Activated CD4-positive, alpha-beta memory T cell treated with anti-CD3 and anti-CD28 coated beads for 36 hours (primary cell): ENCODE results near the gene HAS3. TPM values are rescaled to one million over a fixed set of nuclear protein-coding genes. Genes with fewer than 3 reads are reported as not detected.
"Not testable (repeated sequence)": the region's sequence is repeated elsewhere in the genome, so short reads cannot be mapped to it uniquely, and the experiment has no call there.

Experiments used
- CTCF ChIA-PET: fragments of 350-600 bp; sonication (Branson Sonifier 250); formaldehyde crosslinking; loops from one replicate; lab custom pipeline; 2021; ENCODE audit warnings: antibody characterized with exemption, inconsistent platforms; lab: Charles Lee
- POLR2A ChIA-PET: fragments of 350-600 bp; sonication (Branson Sonifier 250); formaldehyde crosslinking; loops from one replicate; lab custom pipeline; 2021; ENCODE audit warnings: antibody characterized with exemption; lab: Charles Lee
- DNase-seq: peaks from one replicate; pipeline ENCODE4 v3.0.0-alpha.2; 2020
- H3K27ac Mint-ChIP-seq: one replicate; pipeline ENCODE4 v1.8.0; 2021; ENCODE audit warnings: mixed read lengths
- H3K27me3 Mint-ChIP-seq: one replicate; pipeline ENCODE4 v1.8.0; 2021; ENCODE audit warnings: mixed read lengths
- H3K36me3 Mint-ChIP-seq: one replicate; pipeline ENCODE4 v1.8.0; 2021; ENCODE audit warnings: mixed read lengths
- H3K4me1 Mint-ChIP-seq: one replicate; pipeline ENCODE4 v1.8.0; 2021; ENCODE audit warnings: low read depth, mixed read lengths
- H3K4me3 Mint-ChIP-seq: one replicate; pipeline ENCODE4 v1.8.0; 2021; ENCODE audit warnings: mild to moderate bottlenecking, mixed read lengths
- H3K9me3 Mint-ChIP-seq: one replicate; pipeline ENCODE4 v1.8.0; 2021; ENCODE audit warnings: mixed read lengths
- intact Hi-C: fragments of 100-400 bp; cut with micrococcal nuclease; formaldehyde crosslinking; loops from one replicate; pipeline ENCODE4 v1.15.1; 2023
- total RNA-seq, 2 experiments: library from RNA; stranded (reverse); gene quantifications; one replicate each; pipeline ENCODE4 v1.2.3, GENCODE V29; 2021

HAS3 gene, protein sequence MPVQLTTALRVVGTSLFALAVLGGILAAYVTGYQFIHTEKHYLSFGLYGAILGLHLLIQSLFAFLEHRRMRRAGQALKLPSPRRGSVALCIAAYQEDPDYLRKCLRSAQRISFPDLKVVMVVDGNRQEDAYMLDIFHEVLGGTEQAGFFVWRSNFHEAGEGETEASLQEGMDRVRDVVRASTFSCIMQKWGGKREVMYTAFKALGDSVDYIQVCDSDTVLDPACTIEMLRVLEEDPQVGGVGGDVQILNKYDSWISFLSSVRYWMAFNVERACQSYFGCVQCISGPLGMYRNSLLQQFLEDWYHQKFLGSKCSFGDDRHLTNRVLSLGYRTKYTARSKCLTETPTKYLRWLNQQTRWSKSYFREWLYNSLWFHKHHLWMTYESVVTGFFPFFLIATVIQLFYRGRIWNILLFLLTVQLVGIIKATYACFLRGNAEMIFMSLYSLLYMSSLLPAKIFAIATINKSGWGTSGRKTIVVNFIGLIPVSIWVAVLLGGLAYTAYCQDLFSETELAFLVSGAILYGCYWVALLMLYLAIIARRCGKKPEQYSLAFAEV
- under 1 TPM; 0.10 to 0.21 TPM for total RNA-seq

- H3K9me3 Mint-ChIP-seq, result no peaks in the 10 kb centered on the region
- intact Hi-C loops, result loop anchor here (5.0 to 10.0 kb wide), 2 partner anchors 201 to 258 kb away; no protein-coding TSS in a partner anchor
- H3K4me1 Mint-ChIP-seq, result peaks cover 16% of the 10 kb centered on the region
- H3K27ac Mint-ChIP-seq, result no peak within 1 kb of the TSS
- peaks cover 10% of the 10 kb centered on the region for H3K36me3 Mint-ChIP-seq
- POLR2A ChIA-PET, result interaction anchor here (0.5 to 1.1 kb wide), 3 partner anchors 9 to 13 kb away, joined by 3 to 6 read pairs (median 3); no protein-coding TSS in a partner anchor
- peak; percentile 47 for DNase-seq
- H3K27me3 Mint-ChIP-seq, result peaks cover 31% of the 10 kb centered on the region
- H3K4me3 Mint-ChIP-seq, result peak within 1 kb of the TSS; percentile 74
- CTCF ChIA-PET, result interaction anchor here (0.8 to 2.0 kb wide), 5 partner anchors 12 to 258 kb away, joined by 3 to 6 read pairs (median 4); no protein-coding TSS in a partner anchor
These were observed at the start of gene HAS3 for GRCh38 chr16:69105501-69106361. Gene HAS3 (plus strand): TSS chr16:69105653. CDS start chr16:69109396, 3,743 bp downstream.

- no peaks in the 10 kb centered on the region for H3K36me3 Mint-ChIP-seq
- H3K27me3 Mint-ChIP-seq, result no peaks in the 10 kb centered on the region
- no peaks in the 10 kb centered on the region for H3K9me3 Mint-ChIP-seq
- CTCF ChIA-PET, result interaction anchor here (1.1 kb wide), 1 partner anchor 154 kb away, joined by 3 read pairs; no protein-coding TSS in a partner anchor
- H3K4me1 Mint-ChIP-seq, result no peaks in the 10 kb centered on the region
- no peak for DNase-seq
- no peak overlapping the region for H3K4me3 Mint-ChIP-seq
- intact Hi-C loops, result no loop called here
- POLR2A ChIA-PET, result no interaction called here
- no peak overlapping the region for H3K27ac Mint-ChIP-seq
These were observed 49.5 kb upstream of the HAS3 start for GRCh38 chr16:69055980-69056379.

- CTCF ChIA-PET, result interaction anchor here (1.1 kb wide), 1 partner anchor 154 kb away, joined by 3 read pairs; no protein-coding TSS in a partner anchor
- Mint-ChIP-seq H3K27me3 (no peaks in the 10 kb centered on the region), H3K27ac (no peak overlapping the region), H3K36me3 (no peaks in the 10 kb centered on the region), H3K9me3 (no peaks in the 10 kb centered on the region), H3K4me1 (no peaks in the 10 kb centered on the region), H3K4me3 (no peak overlapping the region)
- no peak for DNase-seq
- POLR2A ChIA-PET, result no interaction called here
- intact Hi-C loops, result no loop called here
These were observed 49.0 kb upstream of the HAS3 start for GRCh38 chr16:69056421-69056820.

DNA sequence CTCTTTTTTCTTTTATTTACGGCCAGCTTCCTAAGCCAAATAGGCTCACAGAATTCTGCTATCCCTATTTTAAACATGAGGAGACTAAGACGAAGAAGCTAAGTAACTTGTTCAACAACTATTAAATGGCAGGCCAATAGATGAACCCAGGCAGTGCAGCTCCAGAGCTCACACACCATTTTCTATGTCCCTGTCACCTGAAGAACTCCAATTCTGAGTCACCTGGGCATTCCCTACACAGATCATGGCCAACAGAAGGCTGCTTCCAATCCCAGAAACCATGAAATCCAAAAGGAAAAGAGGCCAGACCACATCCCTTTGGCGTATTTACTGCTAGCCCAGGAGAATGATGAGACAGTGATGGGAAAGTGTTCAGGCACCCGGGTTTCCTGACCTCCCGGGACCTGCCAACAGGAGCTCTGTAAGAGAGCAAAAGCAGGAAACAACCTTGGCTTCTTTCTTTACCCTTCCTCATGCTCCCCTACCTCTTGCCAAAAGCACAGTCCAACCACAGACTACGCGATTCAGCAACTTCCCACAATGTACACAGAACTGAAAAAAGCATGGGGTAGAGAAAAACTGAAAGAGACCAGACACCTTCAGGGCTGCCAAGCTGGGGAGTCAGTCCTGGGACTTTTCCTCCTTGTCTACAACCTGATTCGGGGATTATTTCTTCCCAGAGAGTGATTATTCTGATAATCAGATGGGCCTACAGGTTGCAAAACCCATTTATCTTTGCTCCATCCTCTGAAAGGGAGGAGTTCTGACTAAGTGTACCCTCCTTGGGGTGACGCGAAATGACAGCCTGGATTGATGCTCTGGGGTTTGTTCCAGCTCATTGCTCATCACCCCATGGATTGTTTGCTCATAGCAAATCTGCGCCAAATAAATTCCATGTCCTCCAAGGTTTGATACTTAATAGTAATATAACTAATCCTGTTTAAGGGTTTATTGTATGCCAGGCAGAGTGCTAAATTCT, 47.8 kb upstream of the HAS3 start:
- ChIA-PET CTCF (no interaction called here), POLR2A (no interaction called here)
- H3K27me3 Mint-ChIP-seq, result no peaks in the 10 kb centered on the region
- DNase-seq, result no peak
- H3K36me3 Mint-ChIP-seq, result no peaks in the 10 kb centered on the region
- no peak overlapping the region for H3K4me3 Mint-ChIP-seq
- no peaks in the 10 kb centered on the region for H3K4me1 Mint-ChIP-seq
- intact Hi-C loops, result no loop called here
- no peaks in the 10 kb centered on the region for H3K9me3 Mint-ChIP-seq
- no peak overlapping the region for H3K27ac Mint-ChIP-seq

GRCh38 chr16:69063491-69063890, 42.0 kb upstream of the HAS3 start:
- DNase-seq, H3K4me1 Mint-ChIP-seq, H3K27me3 Mint-ChIP-seq, CTCF ChIA-PET, intact Hi-C loops, H3K36me3 Mint-ChIP-seq, H3K4me3 Mint-ChIP-seq, POLR2A ChIA-PET, H3K9me3 Mint-ChIP-seq, H3K27ac Mint-ChIP-seq: not testable (repeated sequence)

- Mint-ChIP-seq H3K4me3 (no peak overlapping the region), H3K4me1 (no peaks in the 10 kb centered on the region), H3K27me3 (no peaks in the 10 kb centered on the region), H3K27ac (no peak overlapping the region), H3K36me3 (no peaks in the 10 kb centered on the region), H3K9me3 (no peaks in the 10 kb centered on the region)
- ChIA-PET POLR2A (no interaction called here), CTCF (no interaction called here)
- intact Hi-C loops, result no loop called here
- DNase-seq, result no peak
These were observed 41.2 kb upstream of the HAS3 start for GRCh38 chr16:69064124-69064763.

DNA sequence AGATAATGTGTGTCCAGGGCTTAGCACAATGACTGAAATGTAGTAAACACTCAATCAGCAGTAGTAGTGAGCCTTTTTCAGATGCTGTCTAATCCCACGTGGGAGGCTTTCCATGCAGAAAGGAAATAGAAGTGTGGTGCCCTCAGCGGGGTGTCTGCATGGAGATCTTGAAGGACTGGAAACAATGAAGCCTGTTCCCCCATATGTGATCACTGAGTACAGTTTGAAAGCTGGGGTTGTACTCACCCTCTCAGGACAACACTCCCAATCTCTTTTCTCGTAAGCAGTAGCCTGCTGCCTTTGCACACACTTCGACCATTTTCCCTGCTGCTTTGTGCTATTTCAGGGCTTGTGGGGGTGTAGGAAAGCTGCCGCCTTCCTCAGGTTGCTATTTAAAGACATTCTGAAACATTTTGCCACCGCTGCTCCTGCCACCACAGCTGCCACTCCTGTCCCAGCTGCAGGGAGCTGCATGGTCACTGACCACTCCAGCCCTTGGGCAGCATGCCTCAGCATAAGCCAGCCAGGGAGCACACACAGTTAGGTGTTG, 40.6 kb upstream of the HAS3 start:
- H3K27ac Mint-ChIP-seq, result no peak overlapping the region
- DNase-seq, result no peak
- intact Hi-C loops, result no loop called here
- H3K4me3 Mint-ChIP-seq, result no peak overlapping the region
- CTCF ChIA-PET, result interaction anchor here (1.3 kb wide), 1 partner anchor 537 kb away, joined by 3 read pairs; no protein-coding TSS in a partner anchor
- no peaks in the 10 kb centered on the region for H3K36me3 Mint-ChIP-seq
- POLR2A ChIA-PET, result no interaction called here
- H3K4me1 Mint-ChIP-seq, result no peaks in the 10 kb centered on the region
- H3K9me3 Mint-ChIP-seq, result no peaks in the 10 kb centered on the region
- H3K27me3 Mint-ChIP-seq, result no peaks in the 10 kb centered on the region

- CTCF ChIA-PET, result no interaction called here
- no peaks in the 10 kb centered on the region for H3K36me3 Mint-ChIP-seq
- no peak overlapping the region for H3K27ac Mint-ChIP-seq
- H3K27me3 Mint-ChIP-seq, result no peaks in the 10 kb centered on the region
- POLR2A ChIA-PET, result no interaction called here
- no peaks in the 10 kb centered on the region for H3K9me3 Mint-ChIP-seq
- H3K4me3 Mint-ChIP-seq, result no peak overlapping the region
- no peak for DNase-seq
- intact Hi-C loops, result no loop called here
- H3K4me1 Mint-ChIP-seq, result no peaks in the 10 kb centered on the region
These were observed 35.9 kb upstream of the HAS3 start for GRCh38 chr16:69069504-69069903.

DNA sequence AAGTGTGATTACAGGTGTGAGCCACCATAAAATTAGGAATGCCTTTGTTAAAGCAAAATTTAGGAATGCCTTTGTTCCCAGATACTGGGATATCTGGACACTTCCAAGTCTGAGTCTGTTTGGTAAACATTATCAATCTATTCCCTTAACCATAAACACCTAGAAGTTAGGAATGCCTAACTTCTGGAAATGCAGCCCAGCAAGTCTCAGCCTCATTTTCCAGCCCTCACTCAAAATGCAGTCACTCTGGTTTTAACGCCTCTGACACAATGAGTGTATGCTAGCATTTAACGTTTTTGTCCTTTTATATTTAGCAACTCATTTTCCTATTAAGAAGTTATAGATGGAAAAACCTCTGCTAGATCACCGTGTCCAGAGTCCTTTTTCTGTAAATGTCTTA, 34.4 kb upstream of the HAS3 start:
- H3K36me3 Mint-ChIP-seq, result no peaks in the 10 kb centered on the region
- H3K4me3 Mint-ChIP-seq, result no peak overlapping the region
- H3K27me3 Mint-ChIP-seq, result no peaks in the 10 kb centered on the region
- no peaks in the 10 kb centered on the region for H3K4me1 Mint-ChIP-seq
- CTCF ChIA-PET, result no interaction called here
- POLR2A ChIA-PET, result no interaction called here
- intact Hi-C loops, result no loop called here
- DNase-seq, result no peak
- H3K27ac Mint-ChIP-seq, result no peak overlapping the region
- no peaks in the 10 kb centered on the region for H3K9me3 Mint-ChIP-seq

DNA sequence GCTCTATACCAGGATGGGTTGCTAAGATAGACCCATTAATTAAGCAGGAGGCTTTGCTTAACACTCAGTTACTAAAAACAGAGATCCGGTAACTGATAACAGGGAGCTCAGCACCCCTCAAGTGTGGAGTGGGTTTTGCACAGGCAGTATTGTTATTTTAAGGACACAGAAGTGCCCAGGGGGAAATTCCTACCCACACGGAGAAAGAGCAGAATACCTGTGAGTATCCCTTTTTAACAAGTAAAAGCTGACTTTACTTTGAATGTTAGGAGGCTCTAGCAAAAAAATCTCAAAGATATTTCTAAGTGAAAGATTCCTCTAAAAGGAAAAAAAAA, 32.8 kb upstream of the HAS3 start:
- no peaks in the 10 kb centered on the region for H3K9me3 Mint-ChIP-seq
- ChIA-PET POLR2A (interaction anchor here (1.0 to 1.1 kb wide), 2 partner anchors 9 to 17 kb away, joined by 3 to 4 read pairs; no protein-coding TSS in a partner anchor), CTCF (interaction anchor here (0.7 to 1.0 kb wide), 3 partner anchors 51 to 182 kb away, joined by 3 to 6 read pairs (median 3); no protein-coding TSS in a partner anchor)
- DNase-seq, result no peak
- no peaks in the 10 kb centered on the region for H3K27me3 Mint-ChIP-seq
- H3K4me1 Mint-ChIP-seq, result no peaks in the 10 kb centered on the region
- H3K27ac Mint-ChIP-seq, result no peak overlapping the region
- H3K36me3 Mint-ChIP-seq, result no peaks in the 10 kb centered on the region
- no peak overlapping the region for H3K4me3 Mint-ChIP-seq
- intact Hi-C loops, result no loop called here
